ENCODE measurements around the gene ARHGAP9. TPM values are rescaled to one million over a fixed set of nuclear protein-coding genes. Genes with fewer than 3 reads are reported as not detected.

The ARHGAP9 gene
- total and polyA plus RNA-seq, 2 of the 4 experiments (the other 2 are of a cell fraction), result 0.18 to 0.79 TPM

- Histone ChIP-seq H2BK120ac (ENCODE audit: low read depth, low read length) (no peak overlapping the region), H2BK5ac (ENCODE audit: low read depth, low read length, poor library complexity, severe bottlenecking) (no peak overlapping the region), H3K27me3 (ENCODE audit: control insufficient read depth, insufficient read depth, low read length) (peaks cover 8% of the 10 kb centered on the region; the same call in 1 of the 2 replicates), H3K4ac (ENCODE audit: low read depth, low read length) (no peak overlapping the region), H2AFZ (replicated peaks; ENCODE audit: low read length, poor library complexity) (no peak overlapping the region), H3K23ac (ENCODE audit: low read depth, low read length) (no peak overlapping the region), H3K36me3 (ENCODE audit: control insufficient read depth, insufficient read depth, low read length) (no peaks in the 10 kb centered on the region), H4K5ac (ENCODE audit: low read depth, low read length) (no peak overlapping the region), H2AK5ac (ENCODE audit: low read depth, low read length) (no peak overlapping the region), H4K91ac (ENCODE audit: insufficient read depth, low read depth, low read length) (no peak overlapping the region), H3K4me1 (ENCODE audit: control insufficient read depth, insufficient read depth, low read length) (peaks cover 1% of the 10 kb centered on the region), H3K14ac (replicated peaks; ENCODE audit: low read depth, low read length) (no peak overlapping the region), H3K79me1 (ENCODE audit: low read depth in 1 of 2, low read length in 2 of 2) (no peaks in the 10 kb centered on the region), H3K4me3 (ENCODE audit: insufficient read depth, low read depth, low read length) (no peak overlapping the region), H4K20me1 (ENCODE audit: insufficient read depth, low read length) (no peaks in the 10 kb centered on the region), H3K9ac (ENCODE audit: low read depth, low read length) (no peak overlapping the region), H3K9me3 (ENCODE audit: control insufficient read depth, insufficient read depth, low read length) (no peaks in the 10 kb centered on the region), H3K4me2 (ENCODE audit: low read depth, low read length) (no peak overlapping the region), H4K8ac (ENCODE audit: low read depth in 2 of 2, low read length in 2 of 2) (no peak overlapping the region), H3K56ac (ENCODE audit: extremely low read depth, insufficient read depth, low read length) (no peak overlapping the region), H3K9me1 (ENCODE audit: insufficient read depth, low read length) (peaks cover 6% of the 10 kb centered on the region; the same call in 1 of the 2 replicates), H3K18ac (ENCODE audit: low read depth, low read length) (no peak overlapping the region), H2BK20ac (ENCODE audit: low read depth, low read length) (no peak overlapping the region), H2AK9ac (replicated peaks; ENCODE audit: low read depth, low read length, poor library complexity) (no peak overlapping the region), H2BK15ac (ENCODE audit: low read depth, low read length) (no peak overlapping the region), H3K27ac (ENCODE audit: insufficient read depth, low read length) (no peak overlapping the region)
- ATAC-seq (ENCODE audit: low read depth) (no peak), DNase-seq (no peak)
- CTCF ChIA-PET, result no interaction called here
- no TSS peak for BruUV-seq (replicated peaks)
- in situ Hi-C loops (cut with MboI; ENCODE audit: low sequenced_read_pairs) (no loop called here), intact Hi-C loops (cut with micrococcal nuclease) (no loop called here), dilution Hi-C loops (cut with HindIII; ENCODE audit: low sequenced_read_pairs, unreplicated experiment) (no loop called here)
- POLR2A ChIA-PET (ENCODE audit: unreplicated experiment), result no interaction called here
- TF ChIP-seq CHD1 (IDR thresholded peaks at IDR 0.05; ENCODE audit: low read depth, low read length) (no peak), MAZ (IDR thresholded peaks at IDR 0.05; ENCODE audit: borderline replicate concordance, low read depth, low read length) (no peak), ELK1 (IDR thresholded peaks at IDR 0.05; ENCODE audit: borderline replicate concordance, low read depth, low read length) (no peak), USF2 (IDR thresholded peaks at IDR 0.05; ENCODE audit: low read depth, low read length) (no peak), RAD21 (IDR thresholded peaks at IDR 0.05; ENCODE audit: low read length) (no peak), MAFK (IDR thresholded peaks at IDR 0.05; ENCODE audit: low read depth, low read length) (no peak), FOS (IDR thresholded peaks at IDR 0.05; ENCODE audit: low read depth, low read length) (no peak)
- TF ChIP-seq, protein P1, sequence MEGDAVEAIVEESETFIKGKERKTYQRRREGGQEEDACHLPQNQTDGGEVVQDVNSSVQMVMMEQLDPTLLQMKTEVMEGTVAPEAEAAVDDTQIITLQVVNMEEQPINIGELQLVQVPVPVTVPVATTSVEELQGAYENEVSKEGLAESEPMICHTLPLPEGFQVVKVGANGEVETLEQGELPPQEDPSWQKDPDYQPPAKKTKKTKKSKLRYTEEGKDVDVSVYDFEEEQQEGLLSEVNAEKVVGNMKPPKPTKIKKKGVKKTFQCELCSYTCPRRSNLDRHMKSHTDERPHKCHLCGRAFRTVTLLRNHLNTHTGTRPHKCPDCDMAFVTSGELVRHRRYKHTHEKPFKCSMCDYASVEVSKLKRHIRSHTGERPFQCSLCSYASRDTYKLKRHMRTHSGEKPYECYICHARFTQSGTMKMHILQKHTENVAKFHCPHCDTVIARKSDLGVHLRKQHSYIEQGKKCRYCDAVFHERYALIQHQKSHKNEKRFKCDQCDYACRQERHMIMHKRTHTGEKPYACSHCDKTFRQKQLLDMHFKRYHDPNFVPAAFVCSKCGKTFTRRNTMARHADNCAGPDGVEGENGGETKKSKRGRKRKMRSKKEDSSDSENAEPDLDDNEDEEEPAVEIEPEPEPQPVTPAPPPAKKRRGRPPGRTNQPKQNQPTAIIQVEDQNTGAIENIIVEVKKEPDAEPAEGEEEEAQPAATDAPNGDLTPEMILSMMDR (conservative IDR thresholded peaks at IDR 0.05; ENCODE audit: low read depth, low read length), result no peak
- WGBS, 2 experiments (ENCODE audit: extremely low coverage in 2 of 2, insufficient read length in 1 of 2), result 77% methylated on average over 6 of the region's 14 CpGs; no CpG with 5 or more reads in 1 of the 2 experiments
Measured at GRCh38 chr12:57465747-57466505, 13.7 kb downstream of the ARHGAP9 start.
